GM23248 (cell line): ENCODE measurements around the gene PCSK4. TPM values are rescaled to one million over a fixed set of nuclear protein-coding genes. Genes with fewer than 3 reads are reported as not detected.

Source experiments
- DNase-seq: peaks from one replicate; pipeline ENCODE4 v3.0.0-alpha.2; 2015
- H2AFZ ChIP-seq: fragments of 200-600 bp; sonication (generic); 2 replicates; pipeline ENCODE4 v1.6.1; 2016; ENCODE audit warnings: antibody characterized with exemption
- H3F3A ChIP-seq: fragments of 200-600 bp; sonication (generic); 2 replicates; pipeline ENCODE4 v1.6.1; 2016; ENCODE audit warnings: mild to moderate bottlenecking, antibody characterized with exemption, mixed run types; ENCODE audit not compliant: insufficient read depth
- H3K27ac ChIP-seq: fragments of 200-600 bp; sonication (generic); 2 replicates; pipeline ENCODE4 v1.5.1; 2016; ENCODE audit warnings: mild to moderate bottlenecking
- H3K27me3 ChIP-seq: fragments of 200-600 bp; sonication (generic); replicated peaks from 2 replicates; pipeline ENCODE4 v1.6.1; 2016; ENCODE audit warnings: mild to moderate bottlenecking; ENCODE audit not compliant: insufficient read depth
- H3K36me3 ChIP-seq: fragments of 200-600 bp; sonication (generic); 2 replicates; pipeline ENCODE4 v1.6.1; 2016; ENCODE audit warnings: low read depth, mild to moderate bottlenecking
- H3K4me1 ChIP-seq: fragments of 200-600 bp; sonication (generic); 2 replicates; pipeline ENCODE4 v1.6.1; 2016; ENCODE audit warnings: mild to moderate bottlenecking; ENCODE audit not compliant: insufficient read depth
- H3K4me2 ChIP-seq: fragments of 200-600 bp; sonication (generic); one replicate; pipeline ENCODE4 v1.6.1; 2016; ENCODE audit warnings: mild to moderate bottlenecking; ENCODE audit not compliant: unreplicated experiment
- H3K4me3 ChIP-seq: fragments of 200-600 bp; sonication (generic); 2 replicates; pipeline ENCODE4 v1.5.1; 2016; ENCODE audit warnings: mild to moderate bottlenecking
- H3K79me2 ChIP-seq: fragments of 200-600 bp; sonication (generic); 2 replicates; pipeline ENCODE4 v1.6.1; 2016; ENCODE audit warnings: mild to moderate bottlenecking; ENCODE audit not compliant: insufficient read depth
- H3K9ac ChIP-seq: fragments of 200-600 bp; sonication (generic); 2 replicates; pipeline ENCODE4 v1.6.1; 2016; ENCODE audit warnings: mild to moderate bottlenecking
- H3K9me2 ChIP-seq: fragments of 200-600 bp; sonication (generic); 2 replicates; pipeline ENCODE4 v1.6.1; 2016; ENCODE audit warnings: mixed run types, mild to moderate bottlenecking, moderate library complexity; ENCODE audit not compliant: insufficient read depth
- H3K9me3 ChIP-seq: fragments of 200-600 bp; sonication (generic); one replicate; pipeline ENCODE4 v1.6.1; 2017; ENCODE audit warnings: low read depth
- H4K20me1 ChIP-seq: fragments of 200-600 bp; sonication (generic); 2 replicates; pipeline ENCODE4 v1.6.0; 2016; ENCODE audit not compliant: insufficient read depth
- EZH2 ChIP-seq: fragments of 200-600 bp; sonication (generic); IDR thresholded peaks from 2 replicates; pipeline ENCODE4 v1.6.1; 2018; ENCODE audit warnings: antibody characterized with exemption, mild to moderate bottlenecking; ENCODE audit not compliant: insufficient read depth, poor library complexity, severe bottlenecking
- EZH2phosphoT487 ChIP-seq: fragments of 200-600 bp; sonication (generic); IDR thresholded peaks from 2 replicates; pipeline ENCODE4 v1.6.1; 2018; ENCODE audit warnings: antibody characterized with exemption, moderate library complexity, mild to moderate bottlenecking, low read depth; ENCODE audit not compliant: insufficient read depth
- WGBS, 2 experiments: methylation state at CpG; one replicate each; pipeline ENCODE4 v1.1.6; 2015 to 2017; ENCODE audit warnings: low lambda C conversion rate in 2 of 2, low coverage in 1 of 2; ENCODE audit errors: missing lambda C conversion rate in 2 of 2; 5-methylcytosine and 5-hydroxymethylcytosine counted together
- in situ Hi-C: fragments of 300-500 bp; cut with MboI; formaldehyde crosslinking; loops from 2 replicates; pipeline ENCODE4 v1.15.0; 2020
- polyA plus RNA-seq: library from polyadenylated mRNA; unstranded; fragments of >200 nt; fragmentation: Nextera tagmentation; extraction: Ambion mirVana; gene quantifications from 2 replicates; pipeline ENCODE4 v1.2.1, GENCODE V29; 2016
- total RNA-seq: library from RNA; depleted of rRNA; stranded (reverse); fragments of >200 nt; shearing (Covaris generic); gene quantifications from 2 replicates; pipeline ENCODE4 v1.2.3, GENCODE V29; 2014

The PCSK4 gene
- total and polyA plus RNA-seq, 2 experiments from 2014 or later = 0.28 to 0.76 TPM

DNA sequence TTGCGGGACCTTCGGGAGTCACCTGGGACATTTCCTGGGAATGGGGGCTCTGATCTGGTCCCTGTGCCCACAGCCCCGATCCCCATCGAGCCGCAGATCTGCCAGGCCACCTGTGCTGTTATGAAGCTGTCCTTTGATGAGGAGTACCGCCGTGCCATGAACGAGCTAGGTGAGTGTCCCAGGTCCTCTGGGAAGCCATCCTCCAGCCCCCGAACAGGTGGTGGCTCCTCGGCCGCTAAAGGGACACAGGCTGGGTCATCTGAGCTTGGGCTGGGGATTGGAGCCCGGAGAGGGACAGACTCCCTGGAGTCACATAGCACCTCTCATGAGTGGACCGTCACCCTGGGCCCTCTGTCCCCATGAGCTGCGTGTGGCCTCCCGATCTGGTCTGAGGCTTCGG, 32.3 kb downstream of the PCSK4 start:
- in situ Hi-C loops = no loop called here
- TF ChIP-seq EZH2 = no peak
- TF ChIP-seq EZH2phosphoT487 = no peak
- no peaks in the 10 kb centered on the region for H3K9me2 ChIP-seq

DNA sequence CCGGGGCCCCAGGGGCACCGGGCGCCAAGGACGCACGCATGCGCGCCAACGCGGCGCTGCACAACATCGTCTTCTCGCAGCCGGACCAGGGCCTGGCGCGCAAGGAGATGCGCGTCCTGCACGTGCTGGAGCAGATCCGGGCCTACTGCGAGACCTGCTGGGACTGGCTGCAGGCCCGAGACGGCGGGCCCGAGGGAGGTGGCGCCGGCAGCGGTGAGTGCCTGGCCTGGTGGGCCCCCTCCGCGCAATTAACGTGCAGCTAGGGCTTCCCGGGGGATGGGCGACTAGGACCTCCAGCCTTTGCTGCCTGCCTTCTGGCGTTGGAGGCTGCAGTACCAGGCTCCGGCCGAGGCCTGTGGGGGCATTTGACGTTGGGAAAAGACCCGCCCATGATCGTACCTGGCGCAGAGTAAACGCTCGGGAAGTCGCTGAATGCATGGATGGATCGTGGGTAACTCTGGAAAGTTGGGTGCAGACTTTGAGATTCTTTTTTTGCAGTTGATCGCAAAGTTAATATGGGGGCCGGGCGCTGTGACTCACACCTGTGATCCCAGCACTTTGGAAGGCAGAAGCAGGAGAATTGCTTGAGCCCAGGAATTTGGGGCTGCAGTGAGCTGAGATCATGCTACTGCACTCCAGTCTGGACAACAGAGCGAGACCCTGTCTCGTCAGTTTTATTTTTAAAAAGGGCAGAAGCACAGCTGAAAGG, 33.0 kb downstream of the PCSK4 start:
- TF ChIP-seq EZH2 (no peak), EZH2phosphoT487 (no peak)
- peaks cover 5% of the 10 kb centered on the region; the same call in 1 of the 2 replicates for H3K27me3 ChIP-seq
- peaks cover 5% of the 10 kb centered on the region; the same call in 1 of the 2 replicates for H3F3A ChIP-seq
- H3K79me2 ChIP-seq = no peaks in the 10 kb centered on the region
- no peaks in the 10 kb centered on the region for H4K20me1 ChIP-seq
- peak; percentile 32 for DNase-seq
- H3K36me3 ChIP-seq = no peaks in the 10 kb centered on the region
- H3K9me3 ChIP-seq = no peaks in the 10 kb centered on the region
- WGBS, 2 experiments = 15 to 16% methylated on average over 45 of the region's 48 CpGs
- no peaks in the 10 kb centered on the region for H3K4me1 ChIP-seq
- H3K4me3 ChIP-seq = no peak overlapping the region
- in situ Hi-C loops = no loop called here
- H3K27ac ChIP-seq = no peak overlapping the region
- no peak overlapping the region for H2AFZ ChIP-seq
- H3K9me2 ChIP-seq = no peaks in the 10 kb centered on the region
- no peak overlapping the region for H3K9ac ChIP-seq
- no peak overlapping the region for H3K4me2 ChIP-seq

More for the DNA sequence above, 32.3 kb downstream of the PCSK4 start:
- DNase-seq = no peak
- no peaks in the 10 kb centered on the region for H4K20me1 ChIP-seq
- no peak overlapping the region for H3K4me3 ChIP-seq
- no peak overlapping the region for H3K9ac ChIP-seq
- peaks cover 5% of the 10 kb centered on the region; the same call in 1 of the 2 replicates for H3F3A ChIP-seq
- H3K4me1 ChIP-seq = no peaks in the 10 kb centered on the region
- 81 to 90% methylated on average over 11 to 16 of the region's 16 CpGs for WGBS, 2 experiments
- no peak overlapping the region for H3K27ac ChIP-seq
- no peaks in the 10 kb centered on the region for H3K79me2 ChIP-seq
- H2AFZ ChIP-seq = no peak overlapping the region
- H3K9me3 ChIP-seq = no peaks in the 10 kb centered on the region
- no peaks in the 10 kb centered on the region for H3K36me3 ChIP-seq
- H3K4me2 ChIP-seq = no peak overlapping the region
- H3K27me3 ChIP-seq = peaks cover 5% of the 10 kb centered on the region; the same call in 1 of the 2 replicates

DNA sequence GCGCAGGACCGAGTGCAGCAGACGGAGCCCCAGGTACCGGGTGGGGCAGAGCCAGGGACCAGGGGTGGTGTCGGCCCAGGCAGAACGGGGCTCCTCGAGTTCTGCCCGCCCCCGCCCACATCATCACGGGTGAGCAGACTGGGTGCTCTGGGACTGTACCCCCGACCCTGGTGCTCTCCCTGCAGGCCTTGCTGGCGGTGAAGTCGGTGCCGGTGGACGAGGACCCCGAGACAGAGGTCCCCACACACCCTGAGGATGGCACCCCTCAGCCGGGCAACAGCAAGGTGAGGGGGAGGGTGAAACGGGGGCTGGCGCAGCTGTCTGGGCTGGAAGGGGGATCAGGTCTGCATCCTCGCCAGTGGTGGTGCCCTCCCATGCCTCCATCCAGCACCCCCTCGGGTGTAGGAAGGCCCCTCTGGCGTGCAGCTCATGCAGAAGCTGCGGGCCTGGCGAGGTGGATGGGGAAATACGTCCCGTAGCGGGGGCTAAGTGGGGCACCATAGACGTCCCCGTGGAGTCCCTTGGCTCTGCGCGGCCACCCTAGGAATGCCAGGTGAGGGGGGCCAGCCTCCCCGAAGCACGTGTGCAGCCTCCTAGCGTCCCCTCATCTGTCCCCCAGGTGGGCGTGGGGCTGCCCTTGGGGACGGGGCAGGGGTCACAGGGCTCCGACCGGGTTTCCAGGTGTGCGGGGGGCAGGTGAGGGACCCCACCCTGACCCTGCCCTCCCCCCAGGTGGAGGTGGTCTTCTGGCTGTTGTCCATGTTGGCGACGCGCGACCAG, 33.8 kb downstream of the PCSK4 start:
- no peak for DNase-seq
- Histone ChIP-seq H3K9me2 (no peaks in the 10 kb centered on the region), H3K27me3 (peaks cover 7% of the 10 kb centered on the region; the same call in 1 of the 2 replicates), H3K4me1 (no peaks in the 10 kb centered on the region), H3K27ac (no peak overlapping the region), H3K79me2 (no peaks in the 10 kb centered on the region), H3K4me3 (no peak overlapping the region), H4K20me1 (no peaks in the 10 kb centered on the region), H3K4me2 (no peak overlapping the region), H2AFZ (no peak overlapping the region), H3K36me3 (no peaks in the 10 kb centered on the region), H3F3A (peaks cover 5% of the 10 kb centered on the region; the same call in 1 of the 2 replicates), H3K9ac (no peak overlapping the region), H3K9me3 (no peaks in the 10 kb centered on the region)
- in situ Hi-C loops = no loop called here
- TF ChIP-seq EZH2phosphoT487 = no peak
- TF ChIP-seq EZH2 = peak; percentile 12
- 26 to 35% methylated on average over 27 to 41 of the region's 43 CpGs for WGBS, 2 experiments

DNA sequence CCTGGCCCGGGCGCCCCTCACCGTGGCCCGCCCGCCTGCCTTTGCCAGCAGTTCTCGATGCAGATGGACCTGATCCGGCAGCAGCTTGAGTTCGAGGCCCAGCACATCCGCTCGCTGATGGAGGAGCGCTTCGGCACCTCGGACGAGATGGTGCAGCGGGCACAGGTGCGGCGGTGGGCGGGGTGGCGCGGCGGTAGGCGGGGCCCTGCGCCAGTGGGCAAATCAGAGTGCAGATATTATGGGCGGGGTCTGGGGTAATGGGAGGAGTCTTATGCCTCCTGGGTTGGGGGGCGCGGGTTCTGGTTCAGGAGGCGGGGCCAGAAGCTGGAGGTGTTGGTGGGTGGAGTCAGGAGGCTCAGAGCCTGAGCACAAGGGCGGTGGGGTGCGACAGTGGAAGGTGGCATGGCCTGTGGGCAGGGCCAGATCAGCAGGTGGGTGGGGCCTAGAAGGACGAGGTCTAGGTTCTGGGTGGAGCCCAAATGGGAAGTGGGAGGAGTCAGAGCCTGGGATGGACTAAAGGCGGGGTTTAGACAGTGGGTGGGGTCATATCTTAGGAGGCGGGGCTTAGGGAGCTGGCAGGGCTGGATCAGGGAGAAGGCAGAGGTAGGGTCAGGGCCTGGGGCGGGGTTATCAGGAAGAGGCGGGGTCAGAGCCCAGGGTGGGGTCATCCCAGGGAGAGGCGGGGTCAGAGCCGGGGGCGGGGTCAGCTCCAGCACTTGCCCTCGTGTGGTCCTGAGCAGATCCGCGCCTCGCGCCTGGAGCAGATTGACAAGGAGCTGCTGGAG, 34.6 kb downstream of the PCSK4 start:
- Histone ChIP-seq H3K9me2 (no peaks in the 10 kb centered on the region), H3K4me1 (no peaks in the 10 kb centered on the region), H3K27me3 (peaks cover 15% of the 10 kb centered on the region), H3F3A (peaks cover 5% of the 10 kb centered on the region; the same call in 1 of the 2 replicates), H3K4me3 (no peak overlapping the region), H3K36me3 (no peaks in the 10 kb centered on the region), H3K9ac (no peak overlapping the region), H4K20me1 (no peaks in the 10 kb centered on the region), H3K27ac (no peak overlapping the region), H3K4me2 (no peak overlapping the region), H2AFZ (no peak overlapping the region), H3K9me3 (no peaks in the 10 kb centered on the region), H3K79me2 (no peaks in the 10 kb centered on the region)
- no peak for TF ChIP-seq EZH2phosphoT487
- no peak for TF ChIP-seq EZH2
- DNase-seq = peak; percentile 77
- 3 to 5% methylated on average over 23 to 41 of the region's 42 CpGs for WGBS, 2 experiments
- in situ Hi-C loops = no loop called here
